ENCODE data around the gene PPP6R2.
A peak's percentile ranks its signal among the peaks of the same experiment; 100 is the strongest.

Gene PPP6R2

GRCh38 chr22:50341977-50342650 is 1.0 kb upstream of the PPP6R2 start:
- peak overlapping the region; percentile 91 for H3K4me2 ChIP-seq (ENCODE audit: low read depth, low read length, poor library complexity, severe bottlenecking)
- peak overlapping the region; percentile 88 for H2AFZ ChIP-seq (ENCODE audit: low read length)
- H3K79me2 ChIP-seq (ENCODE audit: insufficient read depth, low read length): peaks cover 16% of the 10 kb centered on the region
- H3K27me3 ChIP-seq (ENCODE audit: insufficient read depth, low read length, poor library complexity, severe bottlenecking): no peaks in the 10 kb centered on the region
- peaks cover 13% of the 10 kb centered on the region for H3K4me1 ChIP-seq (ENCODE audit: insufficient read depth, low read length, poor library complexity, severe bottlenecking)
- H3K9me2 ChIP-seq (replicated peaks; ENCODE audit: low read depth, low read length): no peaks in the 10 kb centered on the region
- no peaks in the 10 kb centered on the region for H3K36me3 ChIP-seq (ENCODE audit: insufficient read depth, low read length)
- H3F3A ChIP-seq (ENCODE audit: low read depth): peaks cover 7% of the 10 kb centered on the region; the same call in 1 of the 2 replicates
- H3K4me3 ChIP-seq (ENCODE audit: low read length, poor library complexity, severe bottlenecking): peak overlapping the region; percentile 76
- TF ChIP-seq EZH2phosphoT487 (IDR thresholded peaks at IDR 0.05; ENCODE audit: borderline replicate concordance): no peak
- TF ChIP-seq CTCF (conservative IDR thresholded peaks at IDR 0.05; ENCODE audit: low read length): peak; percentile 92
- H4K20me1 ChIP-seq (ENCODE audit: insufficient read depth, low read length, poor library complexity, severe bottlenecking): peaks cover 12% of the 10 kb centered on the region
- no peaks in the 10 kb centered on the region for H3K9me3 ChIP-seq (ENCODE audit: insufficient read depth, low read depth, low read length)
- peak overlapping the region; percentile 88 for H3K9ac ChIP-seq (ENCODE audit: low read depth, low read length, poor library complexity, severe bottlenecking)

- peak overlapping the region; percentile 88 for H3K9ac ChIP-seq (ENCODE audit: low read depth, low read length, poor library complexity, severe bottlenecking)
- H3K4me1 ChIP-seq (ENCODE audit: insufficient read depth, low read length, poor library complexity, severe bottlenecking): peaks cover 25% of the 10 kb centered on the region
- H3K9me2 ChIP-seq (replicated peaks; ENCODE audit: low read depth, low read length): no peaks in the 10 kb centered on the region
- H3F3A ChIP-seq (ENCODE audit: low read depth): peaks cover 7% of the 10 kb centered on the region; the same call in 1 of the 2 replicates
- H3K79me2 ChIP-seq (ENCODE audit: insufficient read depth, low read length): peaks cover 24% of the 10 kb centered on the region
- peaks cover 18% of the 10 kb centered on the region for H4K20me1 ChIP-seq (ENCODE audit: insufficient read depth, low read length, poor library complexity, severe bottlenecking)
- H3K4me2 ChIP-seq (ENCODE audit: low read depth, low read length, poor library complexity, severe bottlenecking): peak overlapping the region; percentile 51
- no peaks in the 10 kb centered on the region for H3K27me3 ChIP-seq (ENCODE audit: insufficient read depth, low read length, poor library complexity, severe bottlenecking)
- TF ChIP-seq CTCF (conservative IDR thresholded peaks at IDR 0.05; ENCODE audit: low read length) (no peak), EZH2phosphoT487 (IDR thresholded peaks at IDR 0.05; ENCODE audit: borderline replicate concordance) (no peak)
- H3K9me3 ChIP-seq (ENCODE audit: insufficient read depth, low read depth, low read length): no peaks in the 10 kb centered on the region
- H3K4me3 ChIP-seq (ENCODE audit: low read length, poor library complexity, severe bottlenecking): peak overlapping the region; percentile 76
- no peaks in the 10 kb centered on the region for H3K36me3 ChIP-seq (ENCODE audit: insufficient read depth, low read length)
- H2AFZ ChIP-seq (ENCODE audit: low read length): peak overlapping the region; percentile 65; the same call in 1 of the 2 replicates
These were observed 411 bp downstream of the PPP6R2 start for GRCh38 chr22:50343541-50343935.

GRCh38 chr22:50346470-50346869 is 3.3 kb downstream of the PPP6R2 start:
- Histone ChIP-seq H3K9me3 (ENCODE audit: insufficient read depth, low read depth, low read length) (no peaks in the 10 kb centered on the region), H3F3A (ENCODE audit: low read depth) (no peaks in the 10 kb centered on the region; the same call in 1 of the 2 replicates), H3K4me1 (ENCODE audit: insufficient read depth, low read length, poor library complexity, severe bottlenecking) (peaks cover 25% of the 10 kb centered on the region), H3K79me2 (ENCODE audit: insufficient read depth, low read length) (peaks cover 24% of the 10 kb centered on the region), H3K36me3 (ENCODE audit: insufficient read depth, low read length) (no peaks in the 10 kb centered on the region), H3K9me2 (replicated peaks; ENCODE audit: low read depth, low read length) (no peaks in the 10 kb centered on the region), H3K4me3 (ENCODE audit: low read length, poor library complexity, severe bottlenecking) (peak overlapping the region; percentile 47), H4K20me1 (ENCODE audit: insufficient read depth, low read length, poor library complexity, severe bottlenecking) (peaks cover 18% of the 10 kb centered on the region), H2AFZ (ENCODE audit: low read length) (no peak overlapping the region), H3K27me3 (ENCODE audit: insufficient read depth, low read length, poor library complexity, severe bottlenecking) (no peaks in the 10 kb centered on the region), H3K4me2 (ENCODE audit: low read depth, low read length, poor library complexity, severe bottlenecking) (peak overlapping the region; percentile 56), H3K9ac (ENCODE audit: low read depth, low read length, poor library complexity, severe bottlenecking) (no peak overlapping the region)
- TF ChIP-seq EZH2phosphoT487 (IDR thresholded peaks at IDR 0.05; ENCODE audit: borderline replicate concordance) (no peak), CTCF (conservative IDR thresholded peaks at IDR 0.05; ENCODE audit: low read length) (no peak)

All from Loucy (cell line).